ENCODE results near the gene DENND1A.

DENND1A gene

GRCh38 chr9:123663529-123663928 is 266.4 kb downstream of the DENND1A start:
- H3K4me3 ChIP-seq (ENCODE audit: low read depth, low read length): no peak overlapping the region
- TF ChIP-seq, protein P1, sequence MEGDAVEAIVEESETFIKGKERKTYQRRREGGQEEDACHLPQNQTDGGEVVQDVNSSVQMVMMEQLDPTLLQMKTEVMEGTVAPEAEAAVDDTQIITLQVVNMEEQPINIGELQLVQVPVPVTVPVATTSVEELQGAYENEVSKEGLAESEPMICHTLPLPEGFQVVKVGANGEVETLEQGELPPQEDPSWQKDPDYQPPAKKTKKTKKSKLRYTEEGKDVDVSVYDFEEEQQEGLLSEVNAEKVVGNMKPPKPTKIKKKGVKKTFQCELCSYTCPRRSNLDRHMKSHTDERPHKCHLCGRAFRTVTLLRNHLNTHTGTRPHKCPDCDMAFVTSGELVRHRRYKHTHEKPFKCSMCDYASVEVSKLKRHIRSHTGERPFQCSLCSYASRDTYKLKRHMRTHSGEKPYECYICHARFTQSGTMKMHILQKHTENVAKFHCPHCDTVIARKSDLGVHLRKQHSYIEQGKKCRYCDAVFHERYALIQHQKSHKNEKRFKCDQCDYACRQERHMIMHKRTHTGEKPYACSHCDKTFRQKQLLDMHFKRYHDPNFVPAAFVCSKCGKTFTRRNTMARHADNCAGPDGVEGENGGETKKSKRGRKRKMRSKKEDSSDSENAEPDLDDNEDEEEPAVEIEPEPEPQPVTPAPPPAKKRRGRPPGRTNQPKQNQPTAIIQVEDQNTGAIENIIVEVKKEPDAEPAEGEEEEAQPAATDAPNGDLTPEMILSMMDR (IDR thresholded peaks at IDR 0.05; ENCODE audit: low read depth, low read length): no peak

DNA sequence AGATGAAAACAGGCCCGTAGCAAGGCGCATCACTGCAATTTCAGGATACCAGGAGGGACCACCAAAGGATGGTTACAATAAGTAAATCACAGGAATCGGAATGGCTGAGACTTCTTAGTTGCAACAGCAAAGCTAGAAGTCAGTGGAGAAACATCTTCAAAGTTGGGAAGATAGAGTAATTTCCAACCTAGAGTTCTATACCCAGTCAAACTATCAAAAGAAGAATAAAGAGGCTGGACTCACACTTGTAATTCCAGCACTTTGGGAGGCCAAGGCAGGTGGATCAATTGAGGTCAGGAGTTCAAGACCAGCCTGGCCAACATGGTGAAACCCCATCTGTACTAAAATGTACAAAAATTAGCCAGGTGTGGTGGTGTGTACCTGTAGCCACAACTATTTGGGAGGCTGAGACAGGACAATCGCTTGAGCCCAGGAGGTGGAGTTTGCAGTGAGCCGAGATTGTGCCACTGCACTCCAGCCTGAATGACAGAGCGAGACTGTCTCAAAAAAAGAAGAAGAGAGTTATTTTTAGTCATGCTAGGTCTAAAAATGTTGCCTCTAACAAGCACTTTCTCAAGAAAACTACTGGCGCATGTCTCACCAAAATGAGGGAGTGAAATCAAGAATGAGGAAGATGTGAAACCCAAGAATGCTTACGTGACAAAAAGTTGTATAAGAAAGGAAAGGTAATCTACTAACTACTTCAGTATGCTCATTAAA is 267.7 kb downstream of the DENND1A start:
- TF ChIP-seq, protein P1 (IDR thresholded peaks at IDR 0.05; ENCODE audit: low read depth, low read length): no peak
- H3K4me3 ChIP-seq (ENCODE audit: low read depth, low read length): no peak overlapping the region

GRCh38 chr9:123660691-123661466 is 269.0 kb downstream of the DENND1A start:
- H3K4me3 ChIP-seq (ENCODE audit: low read depth, low read length): no peak overlapping the region
- TF ChIP-seq, protein P1 (IDR thresholded peaks at IDR 0.05; ENCODE audit: low read depth, low read length): no peak

DNA sequence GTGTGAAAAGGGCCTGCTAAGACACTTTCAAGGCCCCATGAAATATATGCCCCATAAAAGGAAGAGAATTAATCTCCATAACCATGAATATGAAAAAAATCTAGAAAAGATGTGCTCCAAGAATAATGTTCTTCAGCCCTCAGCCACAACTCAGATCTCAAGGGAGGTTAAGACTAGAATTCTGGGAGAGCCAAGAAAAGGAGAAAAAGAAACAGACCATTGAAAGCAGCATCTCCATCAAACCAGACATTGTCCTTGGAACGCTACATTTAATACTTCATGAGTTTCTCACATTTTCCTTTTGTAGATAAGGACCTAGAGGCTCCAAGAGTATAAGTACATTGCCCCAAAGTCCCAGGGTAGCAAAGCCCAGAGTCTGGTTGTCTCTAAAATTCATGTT is 270.6 kb downstream of the DENND1A start:
- no peak overlapping the region for H3K4me3 ChIP-seq (ENCODE audit: low read depth, low read length)
- TF ChIP-seq, protein P1 (IDR thresholded peaks at IDR 0.05; ENCODE audit: low read depth, low read length): no peak

DNA sequence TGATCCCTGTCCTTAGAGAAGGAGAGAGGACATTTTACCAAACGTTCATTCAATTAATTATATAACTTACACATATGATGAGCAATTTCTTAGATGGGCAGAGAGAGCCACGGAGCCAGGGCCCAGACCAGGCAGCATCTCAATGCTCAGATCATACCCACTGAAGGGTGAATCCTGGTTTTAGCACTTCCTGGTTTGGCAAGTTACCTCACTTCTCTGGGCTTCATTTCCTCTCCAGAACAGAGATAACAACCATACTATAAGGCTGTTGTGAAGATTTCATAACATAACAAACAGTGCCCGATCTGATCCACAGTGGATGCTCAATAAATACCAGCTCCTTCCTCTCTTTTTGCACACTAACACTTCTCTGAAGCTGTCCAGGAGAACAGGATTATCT is 271.1 kb downstream of the DENND1A start:
- TF ChIP-seq, protein P1 (IDR thresholded peaks at IDR 0.05; ENCODE audit: low read depth, low read length): no peak
- no peak overlapping the region for H3K4me3 ChIP-seq (ENCODE audit: low read depth, low read length)

DNA sequence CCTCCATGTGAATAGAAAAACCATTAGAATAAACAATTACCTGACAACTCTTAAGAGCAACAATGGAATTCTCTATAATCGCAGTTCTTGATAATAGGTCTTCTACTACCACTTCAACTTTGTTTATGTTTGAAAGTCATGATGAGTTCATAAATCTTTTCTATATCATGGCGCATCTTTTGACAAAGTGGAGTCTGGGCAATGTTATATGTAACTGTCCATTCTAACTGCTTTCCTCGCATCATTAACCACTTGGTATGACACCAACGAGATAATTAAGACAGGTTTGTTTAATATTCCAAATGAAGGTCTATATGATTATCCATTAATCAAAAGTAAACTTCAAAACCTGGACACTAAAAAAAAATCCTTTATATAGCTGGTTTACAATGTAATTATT is 272.0 kb downstream of the DENND1A start:
- no peak overlapping the region for H3K4me3 ChIP-seq (ENCODE audit: low read depth, low read length)
- TF ChIP-seq, protein P1 (IDR thresholded peaks at IDR 0.05; ENCODE audit: low read depth, low read length): no peak

DNA sequence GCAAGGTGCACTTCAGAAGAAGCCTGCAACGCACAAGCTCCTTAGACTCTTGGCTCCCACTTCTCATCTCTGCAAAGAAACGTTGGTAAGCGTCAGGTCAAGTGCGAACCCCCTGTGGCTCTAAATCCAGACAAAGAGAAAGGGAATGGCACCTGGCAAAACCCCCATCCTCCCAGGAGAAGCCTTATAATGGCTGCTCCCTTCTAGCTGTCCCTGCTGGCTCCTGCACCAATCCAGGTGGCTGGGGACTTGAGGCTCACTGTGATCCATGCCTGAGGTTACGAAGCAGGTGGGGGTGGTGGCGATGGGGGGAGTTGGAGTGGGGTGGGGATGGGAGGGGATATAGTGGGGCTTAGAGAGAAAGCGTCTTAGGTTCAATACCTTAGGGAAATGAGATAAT is 272.8 kb downstream of the DENND1A start:
- H3K4me3 ChIP-seq (ENCODE audit: low read depth, low read length): no peak overlapping the region
- TF ChIP-seq, protein P1 (IDR thresholded peaks at IDR 0.05; ENCODE audit: low read depth, low read length): no peak
